Right ventricle myocardium inferior (tissue), 1 donor: ENCODE measurements around the gene ZKSCAN7. TPM values are rescaled to one million over a fixed set of nuclear protein-coding genes. Genes with fewer than 3 reads are reported as not detected.
"Not testable (repeated sequence)": the region's sequence is repeated elsewhere in the genome, so short reads cannot be mapped to it uniquely, and the experiment has no call there.

Experiments
- ATAC-seq: fragments of 200-7000 bp; cut with Tn5 transposase; one replicate; pipeline ENCODE4 v1.9.1; 2020; ENCODE audit warnings: mild to moderate bottlenecking, moderate library complexity
- DNase-seq: peaks from one replicate; pipeline ENCODE4 v3.0.0; 2021; ENCODE audit errors: missing footprints
- intact Hi-C: fragments of 100-400 bp; cut with DNase I; formaldehyde crosslinking; loops from one replicate; pipeline ENCODE4 v1.11.0; 2022
- long read RNA-seq: library from polyadenylated mRNA; unstranded; transcript quantifications from one replicate; pipeline ENCODE4 v2.0.0, GENCODE V29; 2021
- total RNA-seq: library from RNA; stranded (reverse); fragmentation: NEBNext Ultra II Directional; extraction: Animal tissue kit (Norgen Biotek cat#: 25700); gene quantifications from one replicate; pipeline ENCODE4 v1.2.1, GENCODE V29; 2021
- donor health status: DM: no; HTN: yes; CAD: no; lungs with severe emphysema.

ZKSCAN7 gene
- total RNA-seq = 2.1 TPM
- long read RNA-seq, partial matches to known transcripts = 2 of 3 reads
- long read RNA-seq, other reads (novel, unspliced or antisense) = 1 of 3 reads

- DNase-seq = peak; percentile 78
- peak; percentile 76 for ATAC-seq
- intact Hi-C loops = no loop called here
These were observed at the start of gene ZKSCAN7 for GRCh38 chr3:44554626-44555592. ZKSCAN7 (plus strand) TSS chr3:44555193; CDS start chr3:44557048, 1,855 bp downstream.

- intact Hi-C loops = no loop called here
- DNase-seq = no peak
- ATAC-seq = no peak
These were observed 48.4 kb upstream of the ZKSCAN7 start for GRCh38 chr3:44506556-44506955.

- DNase-seq (no peak), ATAC-seq (no peak)
- intact Hi-C loops = no loop called here
These were observed 48.0 kb upstream of the ZKSCAN7 start for GRCh38 chr3:44506961-44507360.

GRCh38 chr3:44509393-44509921 lies 45.5 kb upstream of the ZKSCAN7 start:
- peak; percentile 20 for ATAC-seq
- intact Hi-C loops = no loop called here

GRCh38 chr3:44510000-44510368 lies 45.0 kb upstream of the ZKSCAN7 start:
- no peak for DNase-seq
- intact Hi-C loops = loop anchor here (5.0 kb wide), 1 partner anchor 188 kb away; no protein-coding TSS in a partner anchor
- ATAC-seq = no peak

More at GRCh38 chr3:44509393-44509921, 45.5 kb upstream of the ZKSCAN7 start:
- no peak for DNase-seq

- DNase-seq (no peak), ATAC-seq (no peak)
- intact Hi-C loops = loop anchor here (5.0 kb wide), 1 partner anchor 189 kb away; no protein-coding TSS in a partner anchor
These were observed 43.8 kb upstream of the ZKSCAN7 start for GRCh38 chr3:44511238-44511566.

- ATAC-seq (no peak), DNase-seq (no peak)
- intact Hi-C loops = loop anchor here (5.0 kb wide), 1 partner anchor 191 kb away; no protein-coding TSS in a partner anchor
These were observed 41.5 kb upstream of the ZKSCAN7 start for GRCh38 chr3:44513513-44513912.

- DNase-seq (no peak), ATAC-seq (no peak)
- intact Hi-C loops = no loop called here
These were observed 38.8 kb upstream of the ZKSCAN7 start for GRCh38 chr3:44516230-44516629.

GRCh38 chr3:44518782-44519156 lies 36.2 kb upstream of the ZKSCAN7 start:
- DNase-seq = no peak
- no peak for ATAC-seq
- intact Hi-C loops = no loop called here

- DNase-seq (no peak), ATAC-seq (no peak)
- intact Hi-C loops = no loop called here
These were observed 33.3 kb upstream of the ZKSCAN7 start for GRCh38 chr3:44521721-44522120.

GRCh38 chr3:44522494-44522933 lies 32.5 kb upstream of the ZKSCAN7 start:
- DNase-seq (no peak), ATAC-seq (no peak)
- intact Hi-C loops = no loop called here

- DNase-seq = no peak
- intact Hi-C loops = no loop called here
- ATAC-seq = no peak
These were observed 29.9 kb upstream of the ZKSCAN7 start for GRCh38 chr3:44525060-44525459.

- intact Hi-C loops = no loop called here
- ATAC-seq (no peak), DNase-seq (no peak)
These were observed 25.1 kb upstream of the ZKSCAN7 start for GRCh38 chr3:44529927-44530326.

GRCh38 chr3:44530911-44531310 lies 24.1 kb upstream of the ZKSCAN7 start:
- no peak for DNase-seq
- intact Hi-C loops = no loop called here
- ATAC-seq = no peak

- ATAC-seq, intact Hi-C loops, DNase-seq: not testable (repeated sequence)
These were observed 20.3 kb upstream of the ZKSCAN7 start for GRCh38 chr3:44534659-44535058.

- ATAC-seq = no peak
- no peak for DNase-seq
- intact Hi-C loops = no loop called here
These were observed 19.6 kb upstream of the ZKSCAN7 start for GRCh38 chr3:44535364-44535763.

- intact Hi-C loops, DNase-seq, ATAC-seq: not testable (repeated sequence)
These were observed 10.2 kb upstream of the ZKSCAN7 start for GRCh38 chr3:44544811-44545210.

GRCh38 chr3:44555723-44556122 lies 730 bp downstream of the ZKSCAN7 start:
- intact Hi-C loops = no loop called here
- ATAC-seq = no peak
- DNase-seq = no peak

- intact Hi-C loops = no loop called here
- DNase-seq = no peak
- ATAC-seq = no peak
These were observed 2.1 kb downstream of the ZKSCAN7 start for GRCh38 chr3:44557074-44557473.

GRCh38 chr3:44561076-44561475 lies 6.1 kb downstream of the ZKSCAN7 start:
- intact Hi-C loops = no loop called here
- DNase-seq (no peak), ATAC-seq (no peak)
